NCI-H345 (cell line): Measurements from ENCODE around the gene PUM2.
"Not testable (repeated sequence)": the region's sequence is repeated elsewhere in the genome, so short reads cannot be mapped to it uniquely, and the experiment has no call there.

Experiments used
- DNase-seq: peaks from one replicate; lab custom pipeline; 2025; lab: John Stamatoyannopoulos, UW

PUM2 gene

GRCh38 chr2:20291846-20292408, 58.7 kb downstream of the PUM2 start:
- DNase-seq = no peak

GRCh38 chr2:20291106-20291564, 59.5 kb downstream of the PUM2 start:
- DNase-seq = peak; percentile 42

- DNase-seq = no peak
Observed at GRCh38 chr2:20288642-20289340, 61.9 kb downstream of the PUM2 start.

- DNase-seq = no peak
Observed at GRCh38 chr2:20282916-20283592, 67.6 kb downstream of the PUM2 start.

- no peak for DNase-seq
Observed at GRCh38 chr2:20281876-20282275, 68.8 kb downstream of the PUM2 start.

- no peak for DNase-seq
Observed at GRCh38 chr2:20273042-20273441, 77.6 kb downstream of the PUM2 start.

GRCh38 chr2:20268317-20268716, 82.3 kb downstream of the PUM2 start:
- DNase-seq = not testable (repeated sequence)

GRCh38 chr2:20267529-20267928, 83.1 kb downstream of the PUM2 start:
- DNase-seq = no peak

- no peak for DNase-seq
Observed at GRCh38 chr2:20264629-20265028, 86.0 kb downstream of the PUM2 start.

- DNase-seq = no peak
Observed at GRCh38 chr2:20257411-20257810, 93.2 kb downstream of the PUM2 start.

GRCh38 chr2:20254731-20255130, 95.9 kb downstream of the PUM2 start:
- no peak for DNase-seq

GRCh38 chr2:20250436-20250835, 100.2 kb downstream of the PUM2 start:
- no peak for DNase-seq

GRCh38 chr2:20249170-20249569, 101.5 kb downstream of the PUM2 start:
- no peak for DNase-seq

GRCh38 chr2:20247084-20247483, 103.6 kb downstream of the PUM2 start:
- DNase-seq = no peak

- DNase-seq = not testable (repeated sequence)
Observed at GRCh38 chr2:20243637-20244036, 107.0 kb downstream of the PUM2 start.

- peak; percentile 51 for DNase-seq
Observed at GRCh38 chr2:20242727-20243377, 107.8 kb downstream of the PUM2 start.

- DNase-seq = no peak
Observed at GRCh38 chr2:20241973-20242726, 108.5 kb downstream of the PUM2 start.

- not testable (repeated sequence) for DNase-seq
Observed at GRCh38 chr2:20240291-20240690, 110.4 kb downstream of the PUM2 start.

- no peak for DNase-seq
Observed at GRCh38 chr2:20236496-20236895, 114.1 kb downstream of the PUM2 start.

- no peak for DNase-seq
Observed at GRCh38 chr2:20235655-20236305, 114.9 kb downstream of the PUM2 start.

- not testable (repeated sequence) for DNase-seq
Observed at GRCh38 chr2:20234597-20234996, 116.0 kb downstream of the PUM2 start.

GRCh38 chr2:20232837-20233207, 117.8 kb downstream of the PUM2 start:
- DNase-seq = no peak
